Brain microvascular endothelial cell (primary cell): ENCODE data around the gene ZNF782.
"Not testable (repeated sequence)": the region's sequence is repeated elsewhere in the genome, so short reads cannot be mapped to it uniquely, and the experiment has no call there.

Experiments
- DNase-seq: peaks from one replicate; pipeline ENCODE4 v3.0.0-alpha.2; 2020
- H3K27ac ChIP-seq: fragments of 250-450 bp; sonication (Bioruptor Pico); 2 replicates; pipeline ENCODE4 v1.5.1; 2020; ENCODE audit warnings: mild to moderate bottlenecking, moderate library complexity
- H3K27me3 ChIP-seq: fragments of 250-450 bp; sonication (Bioruptor Pico); replicated peaks from 2 replicates; pipeline ENCODE4 v1.5.1; 2020; ENCODE audit warnings: mild to moderate bottlenecking
- H3K36me3 ChIP-seq: fragments of 250-450 bp; sonication (Bioruptor Pico); replicated peaks from 2 replicates; pipeline ENCODE4 v1.5.1; 2020; ENCODE audit warnings: mild to moderate bottlenecking
- H3K4me3 ChIP-seq: 2 replicates; pipeline ENCODE4 v1.5.1; 2011; ENCODE audit warnings: low read depth, mild to moderate bottlenecking, control low read depth, low read length, moderate library complexity
- CTCF ChIP-seq: IDR thresholded peaks from 2 replicates; pipeline ENCODE4 v1.5.1; 2011; ENCODE audit warnings: low read depth, mild to moderate bottlenecking, moderate library complexity, low read length, control low read depth, inconsistent platforms; ENCODE audit errors: missing control alignments
- in situ Hi-C: cut with HindIII; loops from 2 replicates; pipeline ENCODE4 v1.10.0; 2017; ENCODE audit warnings: low sequenced_read_pairs, low pct_ligation_motif_present

Gene ZNF782

GRCh38 chr9:96818533-96818932 lies 35.8 kb downstream of the ZNF782 start:
- TF ChIP-seq CTCF: no peak
- no peak for DNase-seq
- Histone ChIP-seq H3K36me3 (peaks cover 7% of the 10 kb centered on the region), H3K27me3 (no peaks in the 10 kb centered on the region), H3K27ac (no peak overlapping the region), H3K4me3 (no peak overlapping the region)
- in situ Hi-C loops: no loop called here

GRCh38 chr9:96817973-96818372 lies 36.3 kb downstream of the ZNF782 start:
- no peak for DNase-seq
- TF ChIP-seq CTCF: no peak
- Histone ChIP-seq H3K36me3 (peaks cover 5% of the 10 kb centered on the region), H3K4me3 (no peak overlapping the region), H3K27ac (no peak overlapping the region), H3K27me3 (no peaks in the 10 kb centered on the region)
- in situ Hi-C loops: no loop called here

GRCh38 chr9:96813607-96814006 lies 40.7 kb downstream of the ZNF782 start:
- in situ Hi-C loops: no loop called here
- no peak for TF ChIP-seq CTCF
- no peak for DNase-seq
- no peak overlapping the region for H3K4me3 ChIP-seq
- no peaks in the 10 kb centered on the region for H3K36me3 ChIP-seq
- no peaks in the 10 kb centered on the region for H3K27me3 ChIP-seq
- H3K27ac ChIP-seq: no peak overlapping the region

- H3K36me3 ChIP-seq, DNase-seq, H3K4me3 ChIP-seq, H3K27me3 ChIP-seq, in situ Hi-C loops, H3K27ac ChIP-seq: not testable (repeated sequence)
Measured at GRCh38 chr9:96798959-96799358, 55.4 kb downstream of the ZNF782 start.

- no peaks in the 10 kb centered on the region for H3K27me3 ChIP-seq
- in situ Hi-C loops: no loop called here
- H3K27ac ChIP-seq: no peak overlapping the region
Measured at GRCh38 chr9:96784021-96784420, 70.3 kb downstream of the ZNF782 start.

GRCh38 chr9:96782235-96782634 lies 72.1 kb downstream of the ZNF782 start:
- in situ Hi-C loops: no loop called here
- H3K36me3 ChIP-seq: no peaks in the 10 kb centered on the region
- no peak for TF ChIP-seq CTCF
- no peaks in the 10 kb centered on the region for H3K27me3 ChIP-seq
- DNase-seq: no peak
- H3K4me3 ChIP-seq: no peak overlapping the region
- H3K27ac ChIP-seq: no peak overlapping the region

More at GRCh38 chr9:96784021-96784420, 70.3 kb downstream of the ZNF782 start:
- no peak for TF ChIP-seq CTCF
- DNase-seq: no peak
- Histone ChIP-seq H3K36me3 (no peaks in the 10 kb centered on the region), H3K4me3 (no peak overlapping the region)
